HL-60/S4 (cell line): ENCODE results near the gene GET4.
"Not testable (repeated sequence)": the region's sequence is repeated elsewhere in the genome, so short reads cannot be mapped to it uniquely, and the experiment has no call there.

ENCODE experiments used
- in situ Hi-C: fragments of 300-500 bp; cut with MboI; formaldehyde crosslinking; loops from 2 replicates; pipeline ENCODE4 v1.14.3; 2022; ENCODE audit warnings: low sequenced_read_pairs

GET4 gene

DNA sequence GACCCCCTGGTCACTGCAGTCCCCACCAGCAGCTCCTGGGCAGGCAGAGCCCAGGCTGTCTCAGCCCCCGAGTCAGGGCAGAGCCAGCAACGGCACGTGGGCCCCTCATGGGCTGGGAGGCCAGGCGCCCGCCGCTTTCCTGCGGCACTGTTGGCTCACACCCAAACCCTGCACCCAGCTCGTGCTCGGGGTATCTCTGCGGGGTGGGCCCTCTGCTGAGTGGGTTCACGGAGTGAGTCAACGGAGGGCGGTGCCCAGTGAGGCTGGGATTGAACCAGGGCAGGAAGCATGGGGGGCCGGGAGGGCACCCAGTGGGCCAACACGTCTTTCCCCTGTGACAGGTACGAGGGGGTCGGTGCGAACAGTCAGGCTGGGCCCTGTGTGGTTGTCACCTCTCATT is 49.2 kb downstream of the GET4 start:
- in situ Hi-C loops = no loop called here

DNA sequence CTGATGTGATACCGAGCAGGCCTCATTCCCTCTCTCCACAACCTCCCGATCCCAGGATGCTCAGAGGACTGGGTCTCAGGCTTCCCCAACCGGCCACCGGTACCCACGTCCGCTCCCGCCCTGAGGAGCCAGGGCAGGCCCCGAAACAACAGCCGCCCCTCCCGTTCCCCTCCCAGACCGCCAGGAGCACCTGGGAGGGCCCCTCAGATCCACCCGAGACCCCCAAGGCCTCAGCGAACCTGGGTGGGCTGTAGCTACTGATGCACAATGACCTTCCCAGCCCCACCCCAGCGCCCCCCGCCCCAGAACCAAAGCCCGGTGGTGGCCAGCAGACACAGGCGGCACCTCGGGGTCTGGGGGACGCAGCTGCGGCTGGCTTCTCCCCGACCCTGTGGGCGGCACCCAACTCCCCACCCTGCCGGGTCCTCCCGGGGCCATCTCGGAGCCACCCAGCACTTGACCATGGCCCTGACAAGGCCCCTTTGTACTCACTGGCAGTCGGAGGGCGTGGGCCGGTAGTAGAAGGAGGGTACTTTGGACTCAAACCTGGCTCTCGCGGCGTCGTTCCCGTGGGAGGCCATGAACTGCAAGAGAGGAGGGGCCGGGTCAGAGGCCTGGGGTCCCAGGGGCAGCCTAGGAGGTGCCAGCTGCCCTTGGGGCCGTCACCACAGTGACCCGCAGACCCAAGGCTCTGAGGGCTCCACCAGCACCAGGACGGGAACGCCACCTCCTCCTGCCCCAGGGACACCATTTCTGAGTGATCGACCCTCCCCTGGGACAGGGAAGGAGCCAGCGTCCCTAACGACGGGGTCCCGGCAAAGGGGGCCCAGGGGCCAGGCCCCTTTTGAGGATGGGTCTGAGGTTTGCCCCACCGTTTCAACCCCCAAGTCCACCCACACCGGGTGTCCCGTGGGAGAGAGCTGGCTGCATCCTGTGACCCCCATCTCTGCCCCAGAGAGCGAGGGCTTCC is 50.0 kb downstream of the GET4 start:
- in situ Hi-C loops = no loop called here

DNA sequence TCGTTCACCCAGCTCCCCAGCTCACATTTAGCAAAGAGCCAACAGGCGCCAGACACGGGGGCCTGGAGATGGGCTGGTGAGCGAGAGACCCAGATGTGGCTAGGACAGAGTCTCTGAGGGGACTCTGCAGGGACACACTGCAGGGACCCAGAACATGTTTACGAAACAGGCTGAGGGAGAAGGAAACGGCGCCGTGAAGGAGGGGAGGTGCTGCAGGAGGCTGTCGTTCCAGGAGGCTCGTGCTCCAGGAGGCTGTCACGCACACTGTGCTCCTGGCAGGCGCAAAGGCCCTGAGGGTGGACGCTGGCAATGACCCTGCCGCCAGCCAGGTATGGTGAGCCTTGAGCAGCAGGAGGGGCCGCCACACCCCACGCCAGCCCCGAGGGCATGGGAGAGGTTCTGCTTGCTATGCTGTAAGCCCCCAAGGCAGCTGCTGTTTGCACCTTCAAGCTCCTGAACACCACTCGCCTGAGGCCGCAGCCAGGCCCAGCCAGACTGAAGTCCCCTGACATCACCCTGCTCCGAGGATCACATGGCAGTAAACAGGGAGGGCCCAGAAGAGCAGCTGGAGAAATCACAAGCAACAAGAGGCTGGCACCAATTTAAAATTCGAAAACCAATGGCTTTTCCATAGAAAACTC is 50.8 kb downstream of the GET4 start:
- in situ Hi-C loops = no loop called here

DNA sequence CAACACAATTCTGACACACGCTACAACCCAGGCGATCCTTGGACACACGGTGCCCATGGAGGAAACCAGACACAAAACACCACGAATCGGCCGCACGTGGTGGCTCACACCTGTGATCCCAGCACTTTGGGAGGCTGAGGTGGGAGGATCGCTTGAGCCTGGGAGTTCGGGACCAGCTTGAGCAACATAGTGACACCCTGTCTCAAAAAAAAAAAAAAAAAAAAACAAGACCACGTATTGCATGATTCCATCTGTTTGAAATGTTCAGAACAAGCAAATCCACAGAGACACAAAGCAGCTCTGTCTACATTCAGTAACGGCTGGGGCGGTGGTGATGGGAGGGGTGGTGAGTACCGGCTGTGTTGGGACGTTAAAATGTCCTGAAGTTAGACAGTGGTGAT is 53.0 kb downstream of the GET4 start:
- in situ Hi-C loops = no loop called here

DNA sequence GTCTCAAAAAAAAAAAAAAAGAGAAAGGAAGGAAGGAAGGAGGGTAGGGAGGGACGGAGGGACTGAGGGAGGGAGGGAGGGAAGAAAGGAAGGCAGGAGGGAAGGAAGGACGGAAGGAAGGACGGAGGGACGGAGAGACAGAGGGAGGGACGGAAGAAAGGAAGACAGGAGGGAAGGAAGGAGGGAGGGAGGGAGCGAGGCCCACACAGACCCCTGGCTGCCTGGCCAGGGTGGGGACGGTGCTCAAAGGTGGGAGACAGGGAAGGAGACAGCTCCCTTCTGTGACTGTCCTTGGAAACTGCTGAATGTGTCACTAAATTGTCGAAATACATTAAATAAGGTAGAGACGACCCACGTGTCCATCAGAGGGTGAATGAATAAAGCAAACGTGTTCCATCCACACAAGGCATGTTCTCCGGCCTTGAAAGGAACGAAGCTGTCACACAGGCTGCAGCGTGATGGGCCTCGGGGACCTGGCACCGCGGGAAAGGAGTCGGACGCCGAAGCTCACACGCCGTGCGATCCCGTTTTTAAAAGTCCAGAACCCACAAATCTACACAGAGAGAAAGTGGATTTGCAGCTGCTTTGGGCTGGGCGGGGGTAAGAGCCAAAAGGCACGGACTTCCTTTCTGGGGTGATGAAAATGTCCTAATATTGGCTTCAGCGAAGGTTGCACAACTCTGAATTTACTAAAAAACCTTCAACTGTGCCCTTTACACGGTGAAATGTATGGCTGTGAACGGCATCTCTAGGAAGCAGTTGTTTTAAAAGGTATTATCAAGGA is 54.8 kb downstream of the GET4 start:
- in situ Hi-C loops = no loop called here

DNA sequence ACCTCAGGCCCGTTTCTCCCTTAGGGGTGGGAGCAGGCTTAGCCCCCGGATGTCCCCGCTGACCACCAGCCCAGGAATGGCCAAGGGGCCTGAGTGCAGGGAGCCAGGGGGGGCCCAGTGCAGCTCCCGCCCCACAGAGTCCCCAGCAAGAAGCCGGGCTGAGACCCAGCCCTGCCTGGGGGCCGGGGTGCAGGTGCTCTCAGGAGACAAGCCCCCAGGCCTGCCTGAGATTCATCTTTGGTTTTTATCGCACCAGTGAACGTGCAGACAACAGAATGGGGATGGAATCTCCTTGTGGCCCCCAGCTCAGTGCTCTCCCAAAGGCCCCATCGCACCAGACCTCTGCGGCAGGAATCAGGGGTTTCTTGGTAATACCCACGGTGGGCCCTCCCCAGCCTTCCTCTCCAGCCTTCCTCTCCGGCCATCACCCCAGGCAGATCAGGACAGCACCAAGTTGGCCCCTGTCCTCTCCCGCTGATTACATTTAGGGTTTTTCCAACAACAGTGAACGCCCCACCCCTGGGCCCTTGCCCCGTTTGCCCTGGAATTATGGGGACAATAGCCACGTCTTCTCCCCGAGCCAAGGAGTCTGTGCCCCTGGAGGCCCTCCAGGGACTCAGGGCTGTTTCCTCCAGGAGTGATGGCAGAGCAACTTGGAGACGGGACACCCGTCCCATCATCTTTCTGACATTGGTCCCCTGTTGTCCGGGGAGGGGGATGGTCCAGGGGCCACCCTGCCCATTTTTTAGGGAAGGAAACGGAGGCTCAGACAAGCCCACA is 55.7 kb downstream of the GET4 start:
- in situ Hi-C loops = no loop called here

DNA sequence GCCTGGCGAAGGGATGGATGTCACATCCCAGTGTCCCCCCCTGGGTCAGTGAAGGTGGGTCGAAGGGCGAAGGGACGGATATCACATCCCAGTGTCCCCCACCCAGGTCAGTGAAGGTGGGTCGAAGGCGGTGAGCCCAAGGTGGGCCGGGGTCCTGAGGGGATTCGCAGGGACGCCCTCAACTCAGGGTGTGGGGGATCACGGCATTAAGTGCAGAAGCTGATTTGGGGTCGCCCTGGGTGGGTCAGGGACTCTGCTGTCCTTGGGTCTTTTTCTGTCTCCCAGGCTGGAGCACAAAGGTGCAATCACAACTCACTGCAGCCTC is 56.3 kb downstream of the GET4 start:
- in situ Hi-C loops = no loop called here

DNA sequence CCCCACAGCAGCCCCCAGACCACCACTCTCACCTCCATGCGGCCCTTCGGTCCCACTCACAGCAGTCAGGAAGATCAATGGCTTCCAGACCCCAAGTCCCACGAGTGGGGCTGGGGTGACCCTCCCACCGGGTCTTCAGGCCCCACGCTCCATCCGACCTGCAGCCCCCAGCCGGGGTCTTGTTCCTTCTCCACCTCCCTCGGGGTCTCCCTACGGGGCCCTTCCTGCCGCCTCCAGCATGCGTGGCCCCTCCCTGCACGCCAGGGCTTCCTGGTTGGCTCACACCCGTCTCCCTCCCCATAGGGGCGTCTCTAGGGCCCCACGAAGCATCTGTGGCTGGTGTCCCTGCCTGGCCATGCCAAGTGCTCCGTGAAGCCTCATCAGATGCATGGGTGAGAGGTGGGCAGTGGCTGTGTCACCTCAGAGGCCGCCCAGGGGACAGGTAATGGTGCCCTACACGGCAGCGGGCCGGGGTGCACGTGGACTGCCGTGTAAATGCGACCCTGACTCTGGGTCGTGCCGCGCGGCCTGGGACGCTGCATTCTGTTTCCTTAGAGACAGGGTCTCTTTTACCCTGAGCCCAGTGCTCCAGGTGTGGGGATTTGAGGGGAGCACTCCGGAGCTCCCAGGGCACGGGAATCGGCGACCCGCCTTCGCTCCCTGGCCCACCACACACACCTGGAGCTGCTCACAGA is 58.3 kb downstream of the GET4 start:
- in situ Hi-C loops = no loop called here

DNA sequence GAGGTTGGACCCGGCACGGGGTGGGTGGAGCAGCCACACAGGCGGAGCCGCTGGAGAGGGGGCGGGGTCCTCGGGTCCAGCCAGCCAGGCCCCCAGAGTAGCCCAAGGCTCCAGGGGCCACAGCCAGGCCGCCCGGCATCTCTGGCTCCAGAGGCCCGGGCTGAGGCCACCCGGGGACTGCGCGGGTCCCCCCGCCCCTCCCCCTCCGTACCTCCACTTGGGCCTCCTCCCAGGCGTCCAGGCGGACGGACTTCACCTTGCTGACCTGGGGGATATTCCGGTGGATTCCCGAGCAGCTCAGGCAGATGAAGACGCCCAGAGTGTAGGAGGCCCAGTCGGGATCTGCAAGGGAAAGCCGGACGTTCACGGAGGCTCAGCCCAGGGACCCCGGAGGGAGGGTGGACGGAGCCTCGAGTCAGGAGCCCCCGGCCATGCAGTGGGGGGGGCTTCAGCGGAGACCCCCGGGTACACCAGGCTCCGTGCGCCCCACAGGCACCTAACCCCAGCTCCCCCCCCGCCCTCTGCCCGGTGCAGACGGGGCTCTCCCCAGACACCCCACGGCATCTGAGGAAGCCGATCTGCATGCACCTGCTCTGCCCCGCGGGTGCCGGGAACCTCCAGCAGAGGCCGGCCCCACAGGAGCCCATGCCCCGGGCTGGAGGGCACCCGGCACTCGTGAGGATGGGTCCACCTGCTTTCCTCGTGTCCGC is 59.0 kb downstream of the GET4 start:
- in situ Hi-C loops = no loop called here

DNA sequence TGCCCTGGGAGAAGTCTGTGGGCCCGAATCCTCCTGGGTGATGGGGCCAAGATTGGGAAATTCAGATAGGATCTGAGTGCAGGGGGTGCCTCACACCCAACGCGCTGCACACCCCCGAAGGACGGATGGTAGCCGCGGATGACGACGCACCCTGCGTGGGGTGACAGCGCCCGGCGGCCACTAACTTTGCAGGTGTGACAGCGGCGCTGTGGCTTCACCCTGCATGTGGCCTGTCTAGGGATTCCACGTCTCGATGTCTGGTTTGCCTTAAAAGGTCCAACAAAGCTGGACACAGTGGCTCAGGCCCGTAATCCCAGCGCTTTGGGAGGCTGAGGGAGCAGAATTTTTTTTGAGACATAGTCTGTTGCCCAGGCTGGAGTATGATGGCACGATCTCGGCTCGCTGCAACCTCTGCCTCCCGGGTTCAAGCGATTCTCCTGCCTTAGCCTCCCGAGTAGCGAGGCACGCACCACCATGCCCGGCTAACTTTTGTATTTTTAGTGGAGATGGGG is 59.6 kb downstream of the GET4 start:
- in situ Hi-C loops = no loop called here

DNA sequence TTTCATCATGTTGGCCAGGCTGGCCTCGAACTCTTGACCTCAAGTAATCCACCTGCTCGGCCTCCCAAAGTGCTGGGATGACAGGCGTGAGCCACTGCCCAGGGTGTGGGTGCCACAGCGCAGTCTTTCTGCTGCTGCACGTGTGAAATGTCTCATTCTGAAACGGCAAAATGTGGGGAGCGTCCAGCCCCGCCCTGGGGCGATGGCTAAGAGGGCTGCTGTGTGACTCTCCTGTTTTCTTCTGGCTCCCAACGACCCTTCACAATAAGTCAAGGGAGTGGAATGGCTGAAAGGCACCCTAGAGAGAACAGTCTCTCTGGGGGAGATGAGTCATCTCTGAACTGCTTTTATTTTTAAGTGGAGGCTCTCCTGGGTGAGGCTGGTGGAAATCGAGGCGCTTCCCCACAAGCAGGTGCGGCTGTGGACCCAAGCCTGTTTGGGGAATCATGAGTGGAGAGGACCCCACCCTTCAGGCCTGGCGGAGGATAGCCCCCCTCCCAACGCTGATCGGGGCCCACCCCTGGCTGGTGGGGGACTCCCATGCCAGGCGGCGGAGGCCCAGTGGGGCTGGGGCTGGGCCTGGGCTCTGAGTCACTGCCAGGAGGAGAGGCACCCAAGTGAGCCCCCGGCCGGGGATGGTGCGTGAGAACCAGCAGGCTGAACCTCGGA is 60.2 kb downstream of the GET4 start:
- in situ Hi-C loops = no loop called here

DNA sequence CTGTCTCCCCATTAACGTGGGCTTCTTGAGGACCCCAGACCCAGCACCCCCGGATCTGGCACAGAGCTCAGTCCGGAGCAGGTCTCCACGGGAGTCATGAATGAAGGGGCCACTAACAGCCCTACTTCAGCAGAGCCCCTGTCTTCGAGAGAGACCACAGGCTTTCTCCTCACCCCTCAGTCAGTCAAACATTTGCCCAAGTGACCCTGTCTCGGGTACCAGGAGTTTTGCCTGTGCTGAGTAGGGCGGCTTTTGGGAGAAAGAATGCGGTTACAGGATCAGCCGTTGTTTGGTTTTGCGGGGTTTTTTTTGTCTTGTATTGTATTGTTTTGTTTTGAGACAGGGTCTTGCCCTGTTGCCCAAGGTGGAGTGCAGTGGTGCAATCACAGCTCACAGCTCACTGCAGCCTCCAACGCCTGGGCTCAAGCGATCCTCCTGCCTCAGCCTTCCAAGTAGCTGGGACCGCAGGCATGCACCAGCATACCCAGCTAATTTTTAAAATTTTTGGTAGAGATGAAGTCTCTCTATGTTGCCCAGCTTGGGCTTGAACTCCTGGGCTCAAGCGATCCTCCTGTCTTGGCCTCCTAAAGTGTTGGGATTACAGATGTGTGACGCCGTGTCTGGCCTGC is 61.6 kb downstream of the GET4 start:
- in situ Hi-C loops = no loop called here

DNA sequence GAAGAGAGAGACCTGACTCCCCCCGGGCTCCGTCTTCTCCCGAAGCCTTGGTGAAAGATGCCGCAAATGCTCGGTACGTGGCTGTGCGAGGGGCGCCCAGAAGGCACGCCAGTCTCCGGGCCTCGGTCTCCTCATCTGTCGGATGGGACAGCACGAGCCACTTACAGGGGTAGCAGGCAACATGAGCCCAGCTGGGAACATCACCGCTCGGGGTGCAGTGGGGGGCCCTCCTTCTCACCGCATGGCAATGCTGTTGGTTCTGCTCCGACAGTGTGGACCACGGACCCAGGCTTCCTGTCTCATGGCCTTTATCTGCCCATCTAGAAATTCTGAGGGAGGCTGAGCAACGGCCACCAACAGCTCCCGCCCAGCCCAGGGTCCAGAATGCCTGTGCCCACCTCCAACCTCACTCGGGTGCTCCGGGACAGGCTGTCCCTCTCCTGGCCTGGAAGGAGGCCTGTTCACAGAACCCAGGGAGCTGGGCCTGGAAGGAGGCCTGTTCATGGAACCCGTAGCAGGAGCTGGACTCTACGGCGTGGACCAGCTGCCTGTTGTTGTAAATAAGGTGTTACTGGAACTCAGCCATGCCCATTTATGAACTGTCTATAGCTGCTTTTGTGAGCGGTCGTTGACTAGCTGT is 62.3 kb downstream of the GET4 start:
- in situ Hi-C loops = no loop called here

DNA sequence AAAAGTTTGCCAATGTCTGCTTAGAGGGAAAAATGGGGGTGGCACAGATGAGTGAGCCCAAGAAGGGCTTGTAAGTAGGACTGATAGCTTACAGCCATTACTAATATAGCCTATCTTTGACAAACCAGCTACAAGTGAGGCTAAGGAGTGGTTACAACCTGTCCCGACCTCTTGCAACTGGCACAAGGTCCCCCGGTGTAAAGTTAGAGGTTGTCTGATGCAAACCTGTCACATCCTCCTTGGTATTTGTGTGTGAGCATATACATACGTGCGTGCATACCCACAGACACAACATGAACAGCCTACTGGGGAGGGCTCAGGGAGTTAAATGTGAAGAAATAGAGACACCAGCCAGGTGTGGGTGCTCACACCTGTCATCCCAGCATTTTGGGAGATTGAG is 63.5 kb downstream of the GET4 start:
- in situ Hi-C loops = no loop called here

DNA sequence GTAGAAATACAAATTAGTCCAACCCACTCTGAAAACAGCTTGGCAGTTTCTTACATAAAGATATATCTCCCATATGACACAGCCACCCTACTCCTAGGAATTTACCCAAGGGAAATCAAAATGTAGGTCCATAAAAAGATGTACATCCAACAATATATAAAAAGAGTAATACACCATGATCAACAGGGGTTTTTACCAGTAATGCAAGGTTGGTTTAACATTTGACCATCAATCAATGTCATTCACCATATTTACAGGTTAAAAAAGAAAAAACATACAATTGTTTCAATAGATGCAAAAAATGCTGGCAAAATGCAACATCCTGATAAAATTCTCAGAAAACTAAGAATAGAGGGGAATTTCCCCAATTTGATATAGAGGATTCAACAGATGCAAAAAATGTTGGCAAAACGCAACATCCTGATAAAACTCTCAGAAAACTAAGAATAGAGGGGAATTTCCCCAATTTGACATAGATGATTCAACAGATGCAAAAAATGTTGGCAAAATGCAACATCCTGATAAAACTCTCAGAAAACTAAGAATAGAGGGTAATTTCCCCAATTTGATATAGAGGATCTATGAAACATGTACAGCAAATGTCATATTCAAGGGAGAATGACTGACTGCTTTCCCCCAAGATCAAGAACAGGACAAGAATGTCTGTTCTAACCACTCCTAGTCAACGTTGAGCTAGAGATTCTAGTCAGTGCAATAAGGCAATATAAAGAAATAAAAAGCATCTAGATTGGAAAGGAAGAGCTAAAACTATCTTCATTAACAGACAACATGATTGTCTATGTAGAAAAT is 64.5 kb downstream of the GET4 start:
- in situ Hi-C loops = no loop called here

DNA sequence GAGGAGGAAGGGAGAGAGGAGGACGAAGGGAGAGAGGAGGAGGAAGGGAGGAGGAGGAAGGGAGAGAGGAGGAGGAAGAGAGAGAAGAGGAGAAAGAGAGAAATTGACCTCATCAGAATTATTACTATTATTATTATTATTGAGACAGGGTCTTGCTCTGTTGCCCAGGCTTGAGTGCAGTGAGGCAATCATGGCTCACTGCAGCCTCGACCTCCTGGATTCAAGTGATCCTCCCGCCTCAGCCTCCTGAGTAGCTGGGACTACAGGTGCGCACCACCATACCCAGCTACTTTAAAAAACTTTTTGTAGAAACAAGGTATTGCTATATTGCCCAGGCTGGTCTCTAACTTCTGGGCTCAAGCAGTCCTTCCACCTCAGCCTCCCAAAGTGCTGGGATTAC is 67.4 kb downstream of the GET4 start:
- in situ Hi-C loops = not testable (repeated sequence)

DNA sequence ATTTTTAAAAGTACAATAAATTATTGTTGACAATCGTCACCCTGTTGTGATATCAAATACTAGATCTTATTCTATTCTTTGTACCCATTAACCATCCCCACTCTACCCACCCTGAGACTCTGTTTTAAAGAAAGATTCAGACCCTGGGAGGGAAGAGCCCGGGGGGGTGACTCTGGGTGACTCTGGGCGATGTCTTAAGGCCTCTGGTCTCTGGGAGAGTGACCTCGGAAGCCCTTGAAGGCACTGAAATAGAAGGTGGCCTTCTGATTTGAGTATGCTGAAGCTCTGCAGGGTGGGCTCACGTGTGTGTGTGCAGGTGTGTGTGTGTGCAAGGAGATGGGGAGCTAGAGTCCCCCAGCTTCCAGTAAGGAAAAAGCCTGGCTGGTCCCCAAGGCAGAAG is 68.4 kb downstream of the GET4 start:
- in situ Hi-C loops = no loop called here
